Immature natural killer cell (primary cell): Measurements from ENCODE around the gene ALX1. TPM values are rescaled to one million over a fixed set of nuclear protein-coding genes. Genes with fewer than 3 reads are reported as not detected.
"Not testable (repeated sequence)": the region's sequence is repeated elsewhere in the genome, so short reads cannot be mapped to it uniquely, and the experiment has no call there.

Experiments
- DNase-seq, 3 donors: peaks; one replicate each; pipeline ENCODE4 v3.0.0; 2022; ENCODE audit warnings: mixed read lengths in 1 of 3
- H3K27ac Mint-ChIP-seq, 6 donors: one replicate each; pipeline ENCODE4 v1.8.0; 2020; ENCODE audit warnings: mixed read lengths in 6 of 6, mild to moderate bottlenecking in 5 of 6, inconsistent platforms in 4 of 6, moderate library complexity in 3 of 6
- H3K27me3 Mint-ChIP-seq, 3 donors: one replicate each; pipeline ENCODE4 v1.8.0; 2020 to 2021; ENCODE audit warnings: low read depth in 3 of 3, mild to moderate bottlenecking in 3 of 3, mixed read lengths in 3 of 3, moderate library complexity in 3 of 3, inconsistent platforms in 1 of 3
- H3K36me3 Mint-ChIP-seq, 3 donors: one replicate each; pipeline ENCODE4 v1.8.0; 2020; ENCODE audit warnings: mixed read lengths in 3 of 3, inconsistent platforms in 2 of 3, mild to moderate bottlenecking in 2 of 3
- H3K4me1 Mint-ChIP-seq, 2 donors: one replicate each; pipeline ENCODE4 v1.8.0; 2020; ENCODE audit warnings: inconsistent platforms in 2 of 2, mild to moderate bottlenecking in 2 of 2, mixed read lengths in 2 of 2, moderate library complexity in 1 of 2
- H3K4me3 Mint-ChIP-seq, 5 donors: one replicate each; pipeline ENCODE4 v1.8.0; 2020; ENCODE audit warnings: mild to moderate bottlenecking in 5 of 5, mixed read lengths in 5 of 5, inconsistent platforms in 3 of 5, moderate library complexity in 3 of 5
- H3K9me3 Mint-ChIP-seq, 6 donors: one replicate each; pipeline ENCODE4 v1.8.0; 2020; ENCODE audit warnings: mild to moderate bottlenecking in 6 of 6, mixed read lengths in 6 of 6, inconsistent platforms in 4 of 6, moderate library complexity in 3 of 6
- polyA plus RNA-seq, 3 donors: library from polyadenylated mRNA; unstranded; fragments of 300-500 nt; fragmentation: Illumina TruSeq; gene quantifications; one replicate each; pipeline ENCODE4 v1.2.3, GENCODE V29; 2021

The ALX1 gene
- polyA plus RNA-seq, 3 donors from 2014 or later, result not detected

DNA sequence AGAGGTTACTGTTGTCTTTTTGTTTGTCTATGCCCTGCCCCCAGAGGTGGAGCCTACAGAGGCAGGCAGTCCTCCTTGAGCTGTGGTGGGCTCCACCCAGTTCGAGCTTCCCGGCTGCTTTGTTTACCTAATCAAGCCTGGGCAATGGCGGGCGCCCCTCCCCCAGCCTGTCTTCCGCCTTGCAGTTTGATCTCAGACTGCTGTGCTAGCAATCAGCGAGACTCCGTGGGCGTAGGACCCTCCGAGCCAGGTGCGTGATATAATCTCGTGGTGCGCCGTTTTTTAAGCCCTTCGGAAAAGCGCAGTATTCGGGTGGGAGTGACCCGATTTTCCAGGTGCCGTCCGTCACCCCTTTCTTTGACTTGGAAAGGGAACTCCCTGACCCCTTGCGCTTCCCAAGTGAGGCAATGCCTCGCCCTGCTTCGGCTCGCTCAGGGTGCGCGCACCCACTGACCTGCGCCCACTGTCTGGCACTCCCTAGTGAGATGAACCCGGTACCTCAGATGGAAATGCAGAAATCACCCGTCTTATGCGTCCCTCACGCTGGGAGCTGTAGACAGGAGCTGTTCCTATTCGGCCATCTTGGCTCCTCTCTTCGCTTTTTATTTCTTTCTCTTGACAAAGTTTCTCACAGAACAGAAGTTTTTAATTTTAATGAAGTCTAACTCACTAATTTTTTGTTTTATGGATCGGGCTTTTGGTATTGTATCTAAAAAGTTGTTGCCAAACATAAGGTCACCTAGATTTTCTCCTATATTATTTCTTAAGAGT, 38.0 kb downstream of the ALX1 start:
- not testable (repeated sequence) for DNase-seq, H3K36me3 Mint-ChIP-seq, H3K27ac Mint-ChIP-seq, H3K27me3 Mint-ChIP-seq, H3K4me1 Mint-ChIP-seq, H3K4me3 Mint-ChIP-seq
- peaks cover 0 to 17% (median 4%) of the 10 kb centered on the region in 6 donors for H3K9me3 Mint-ChIP-seq

GRCh38 chr12:85322715-85323114, 42.7 kb downstream of the ALX1 start:
- DNase-seq, result no peak
- Mint-ChIP-seq H3K4me1 (no peaks in the 10 kb centered on the region), H3K36me3 (no peaks in the 10 kb centered on the region), H3K9me3 (peaks cover 0 to 27% (median 6%) of the 10 kb centered on the region in 6 donors), H3K27me3 (peaks cover 0 to 5% (median 0%) of the 10 kb centered on the region in 3 donors), H3K4me3 (no peak overlapping the region), H3K27ac (no peak overlapping the region)

GRCh38 chr12:85325442-85325841, 45.4 kb downstream of the ALX1 start:
- no peak for DNase-seq
- Mint-ChIP-seq H3K4me3 (no peak overlapping the region), H3K36me3 (no peaks in the 10 kb centered on the region), H3K4me1 (no peaks in the 10 kb centered on the region), H3K27me3 (peaks cover 0 to 2% (median 0%) of the 10 kb centered on the region in 3 donors), H3K27ac (no peak overlapping the region), H3K9me3 (peaks cover 0 to 14% (median 4%) of the 10 kb centered on the region in 6 donors)

DNA sequence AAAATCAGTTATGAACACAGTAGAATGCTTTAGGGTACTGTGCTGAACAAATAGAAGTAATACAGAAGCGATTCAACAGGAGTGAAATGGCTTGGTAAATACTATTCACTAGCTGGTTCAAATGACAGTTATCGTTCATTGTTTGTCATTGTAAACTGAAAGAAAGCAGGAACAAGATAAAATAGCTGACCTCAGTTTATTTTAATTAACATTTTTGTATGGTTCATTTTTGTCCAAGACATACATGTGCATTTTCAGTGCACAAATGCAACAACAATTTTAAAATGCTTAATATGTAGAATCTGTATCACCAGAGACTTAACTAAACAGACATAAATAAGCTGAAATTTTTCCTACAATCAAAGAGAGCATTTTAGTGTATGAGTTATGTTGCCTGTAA, 49.9 kb downstream of the ALX1 start:
- no peak for DNase-seq
- Mint-ChIP-seq H3K4me1 (no peaks in the 10 kb centered on the region), H3K27me3 (peaks cover 0 to 4% (median 0%) of the 10 kb centered on the region in 3 donors), H3K27ac (no peak overlapping the region), H3K36me3 (no peaks in the 10 kb centered on the region), H3K9me3 (peaks cover 0 to 15% (median 4%) of the 10 kb centered on the region in 6 donors), H3K4me3 (no peak overlapping the region)

DNA sequence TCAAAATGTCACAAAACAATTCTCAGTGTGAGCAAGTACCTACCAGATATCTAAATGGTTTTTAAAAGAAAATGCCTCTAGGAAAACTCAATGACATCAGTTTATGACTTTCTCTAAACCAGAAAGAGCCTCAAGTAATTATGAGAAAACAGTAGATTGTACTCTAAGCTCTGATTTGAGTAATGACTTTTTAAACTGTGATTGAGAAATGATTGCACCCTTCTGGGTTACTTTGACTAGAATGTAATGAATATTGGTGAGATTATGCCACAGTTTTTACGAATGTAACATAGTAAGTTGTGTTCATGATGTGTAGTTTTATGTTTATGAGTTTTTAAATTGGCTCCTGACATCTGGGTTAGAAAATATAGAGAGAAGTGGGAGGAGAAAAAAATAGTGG, 68.8 kb downstream of the ALX1 start:
- Mint-ChIP-seq H3K36me3 (no peaks in the 10 kb centered on the region), H3K9me3 (peaks cover 0 to 5% (median 3%) of the 10 kb centered on the region in 6 donors), H3K4me3 (no peak overlapping the region), H3K4me1 (no peaks in the 10 kb centered on the region), H3K27ac (no peak overlapping the region), H3K27me3 (peaks cover 0 to 2% (median 0%) of the 10 kb centered on the region in 3 donors)
- DNase-seq, result no peak

DNA sequence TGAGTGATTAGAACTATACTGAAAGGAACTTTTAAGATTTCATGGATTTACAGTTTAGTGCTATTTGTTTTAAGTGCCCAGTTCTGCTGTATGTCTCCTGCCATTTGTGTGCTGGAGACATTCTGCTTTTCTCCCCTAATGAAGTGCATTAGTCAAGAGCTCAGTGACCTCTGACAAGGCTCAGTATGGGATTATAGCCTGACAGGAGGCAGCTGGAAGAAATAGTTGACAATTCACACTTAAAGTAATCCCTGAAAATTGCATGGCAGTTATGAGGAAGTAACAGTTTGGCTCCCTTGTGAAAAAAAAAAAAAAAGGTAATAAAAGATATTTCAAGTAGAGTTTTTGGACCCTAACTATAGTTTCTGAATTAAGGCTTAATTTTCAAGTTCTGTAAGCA, 70.3 kb downstream of the ALX1 start:
- H3K27me3 Mint-ChIP-seq, result no peaks in the 10 kb centered on the region
- no peak overlapping the region for H3K27ac Mint-ChIP-seq
- H3K9me3 Mint-ChIP-seq, result peaks cover 0 to 9% (median 3%) of the 10 kb centered on the region in 6 donors
- H3K36me3 Mint-ChIP-seq, result no peaks in the 10 kb centered on the region
- no peak overlapping the region for H3K4me3 Mint-ChIP-seq
- H3K4me1 Mint-ChIP-seq, result no peaks in the 10 kb centered on the region
- no peak for DNase-seq

Other genes starting within 250 kb of the ALX1 start
- gene TSPAN19, start 243.9 kb upstream of the ALX1 start, polyA plus RNA-seq, result not detected
- not detected for gene LRRIQ1, start 243.9 kb upstream of the ALX1 start, polyA plus RNA-seq